Putamen (tissue), 1 donor: Measurements from ENCODE around the gene CERS6.

ENCODE experiments used
- DNase-seq: peaks from one replicate; pipeline ENCODE4 v3.0.0-alpha.2; 2016; ENCODE audit warnings: low spot score

The CERS6 gene

DNA sequence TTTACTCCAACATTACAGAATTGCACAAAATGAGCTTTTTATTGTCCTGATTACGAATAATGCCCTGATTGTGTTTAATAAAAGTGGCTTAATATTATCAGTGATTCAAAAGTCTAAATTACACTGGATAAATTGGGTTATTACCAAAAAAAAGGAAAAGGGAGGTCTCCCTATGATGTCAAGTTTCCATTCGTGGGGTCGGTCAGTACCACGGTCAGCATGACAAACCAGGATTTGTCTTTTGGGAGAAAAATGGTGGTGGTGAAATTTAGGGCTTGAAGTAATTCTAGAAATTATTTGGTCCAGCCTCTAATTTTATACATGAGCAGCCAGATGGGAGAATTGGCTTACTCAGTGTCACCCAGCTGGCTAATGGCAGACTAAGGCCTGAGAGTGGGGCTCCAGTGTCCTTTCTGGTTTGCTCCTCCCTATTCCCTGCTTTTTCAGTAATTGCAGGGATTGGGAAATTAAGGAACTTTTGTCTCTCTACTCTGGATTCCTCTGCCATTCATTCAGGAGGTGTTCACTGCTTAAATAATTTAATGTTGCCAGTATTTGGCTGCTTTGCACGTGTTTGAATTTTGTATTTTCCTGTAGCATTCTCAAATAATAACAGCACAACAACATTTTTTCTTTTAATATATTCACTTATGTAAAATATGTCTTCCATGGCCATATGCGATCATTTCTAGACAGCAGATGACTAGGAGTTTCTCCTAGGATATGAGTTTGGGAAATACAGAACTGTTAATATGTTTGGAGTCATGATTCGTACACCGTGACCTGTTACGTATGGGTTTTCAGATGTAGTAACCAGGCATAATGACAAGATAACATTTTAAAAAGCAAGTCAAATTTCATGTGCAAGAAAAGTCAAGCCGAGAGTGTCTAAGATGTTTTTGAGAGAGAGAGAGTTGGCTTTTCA is 217.5 kb downstream of the CERS6 start:
- DNase-seq: no peak

DNA sequence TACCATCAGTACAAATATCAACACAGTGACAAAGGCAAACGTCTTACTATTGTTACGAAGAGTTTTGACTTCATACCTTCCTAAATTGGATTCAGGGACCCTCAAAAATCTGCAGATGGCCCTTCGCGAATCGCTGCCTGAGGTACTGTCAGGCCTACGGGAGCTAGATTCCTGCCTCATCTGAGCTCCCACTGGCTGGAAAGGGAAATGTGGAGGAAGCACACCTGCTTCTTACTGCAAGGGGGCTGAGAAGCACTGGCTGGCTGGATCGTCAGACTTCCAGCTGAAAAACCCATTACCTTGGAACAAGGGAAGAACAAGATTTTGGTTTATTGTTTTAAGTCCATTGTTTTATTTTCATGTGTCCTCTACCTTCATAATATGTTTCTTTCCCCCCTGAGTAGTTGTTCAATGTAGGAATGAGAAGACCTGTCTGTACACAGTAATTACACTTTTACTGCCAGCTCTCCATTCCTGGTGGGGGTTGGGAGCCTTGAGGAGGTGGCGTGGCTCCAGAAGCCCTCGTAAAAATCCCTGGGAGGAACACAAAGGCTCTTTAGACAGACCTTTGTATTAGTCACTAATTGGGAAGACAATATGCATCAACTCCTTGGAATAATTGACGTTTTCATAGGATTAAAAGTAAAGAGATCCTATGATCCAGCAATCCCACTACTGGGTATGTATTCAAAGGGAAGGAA is 222.2 kb downstream of the CERS6 start:
- DNase-seq: no peak

DNA sequence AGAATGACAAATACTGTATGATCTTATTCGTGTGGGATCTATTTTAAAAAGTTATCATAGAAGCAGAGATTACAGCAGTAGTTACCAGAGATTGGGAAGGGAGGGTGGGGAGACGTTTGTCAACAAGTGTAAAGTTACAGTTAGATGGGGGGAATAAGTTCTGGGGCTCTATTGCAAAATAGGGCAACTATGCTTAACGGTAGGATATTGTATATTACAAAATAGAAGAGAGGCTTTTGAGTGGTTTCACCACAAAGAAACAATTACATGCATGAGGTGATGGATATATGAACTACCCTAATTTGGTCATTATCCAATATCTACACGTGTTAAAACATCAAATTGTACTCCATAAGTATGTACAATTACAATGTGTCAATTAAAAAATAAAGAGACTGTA is 223.0 kb downstream of the CERS6 start:
- DNase-seq: no peak

DNA sequence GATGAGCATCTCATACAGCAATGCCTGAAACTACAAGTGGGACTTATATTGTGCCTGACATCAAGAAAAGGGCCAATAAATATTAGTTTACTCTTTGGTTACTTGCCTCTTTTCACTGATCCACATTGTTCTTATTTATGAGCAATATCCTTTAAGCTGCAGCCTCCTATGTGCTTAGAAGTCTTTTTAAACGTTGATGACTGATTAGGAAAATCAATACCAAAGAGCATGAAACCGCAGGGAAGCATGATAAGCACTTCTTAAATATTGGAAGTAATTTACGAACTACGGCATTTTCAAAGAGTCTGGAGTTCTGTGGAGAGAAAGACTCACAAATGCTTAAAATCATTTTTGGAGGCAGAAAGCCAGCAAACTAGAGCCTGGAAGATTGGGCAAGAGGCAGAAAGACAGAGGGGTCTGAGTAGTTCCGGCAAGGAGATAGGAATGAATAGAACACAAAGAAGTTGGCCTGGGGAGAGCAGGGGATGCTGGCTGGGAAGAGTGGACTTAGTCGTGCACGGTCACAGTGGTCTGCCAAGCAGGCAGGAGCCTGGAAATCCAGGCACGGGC is 223.8 kb downstream of the CERS6 start:
- no peak for DNase-seq

DNA sequence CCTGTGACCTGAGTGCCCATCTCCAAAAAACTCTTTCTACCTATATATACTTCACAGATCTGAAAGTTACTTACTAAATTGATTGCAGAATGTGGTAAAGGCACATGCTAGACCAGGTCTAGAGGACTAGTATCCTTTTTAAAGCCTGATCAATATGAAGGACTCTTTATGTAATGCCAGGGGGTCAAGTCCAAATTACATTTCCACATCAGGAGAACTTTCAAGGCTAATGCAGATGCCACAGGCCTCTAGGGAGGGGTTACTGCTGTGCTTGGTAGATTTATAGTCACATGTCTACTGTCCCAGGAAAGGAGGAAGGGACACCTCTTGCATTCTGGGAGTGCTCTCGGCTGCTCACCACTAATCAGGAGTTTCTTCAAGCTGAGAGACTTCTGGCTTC is 227.9 kb downstream of the CERS6 start:
- no peak for DNase-seq

DNA sequence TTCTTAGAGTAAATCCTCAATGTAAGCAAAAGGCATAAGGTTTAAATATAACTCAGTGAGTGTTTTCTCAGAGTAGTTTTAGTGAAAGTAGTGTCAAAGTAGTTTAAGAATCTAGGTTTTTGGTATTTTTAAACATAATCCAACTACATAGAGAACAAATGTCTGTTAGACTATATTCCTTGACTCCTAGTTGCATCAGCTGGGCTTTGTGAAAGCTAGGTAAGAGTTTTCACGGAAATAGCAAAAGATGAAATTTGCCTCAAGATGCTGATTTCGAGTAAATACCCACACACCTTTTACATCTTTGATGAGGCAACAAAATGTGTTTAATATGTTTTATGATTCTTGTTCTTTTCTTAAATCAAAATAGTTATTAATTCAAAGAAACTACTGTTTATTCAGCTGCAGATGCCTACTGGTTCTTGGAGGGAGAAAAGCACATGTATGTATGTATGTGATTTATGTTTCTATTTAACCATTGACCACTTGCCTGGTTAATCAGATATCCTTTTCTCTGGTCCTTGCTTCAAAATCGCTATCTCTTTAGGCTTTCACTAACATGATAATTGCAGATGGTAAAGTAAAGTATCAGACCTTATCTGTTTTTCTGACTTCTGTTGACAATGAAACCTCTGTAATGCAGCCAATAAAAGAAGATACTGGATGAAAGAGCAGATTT is 229.0 kb downstream of the CERS6 start:
- no peak for DNase-seq

DNA sequence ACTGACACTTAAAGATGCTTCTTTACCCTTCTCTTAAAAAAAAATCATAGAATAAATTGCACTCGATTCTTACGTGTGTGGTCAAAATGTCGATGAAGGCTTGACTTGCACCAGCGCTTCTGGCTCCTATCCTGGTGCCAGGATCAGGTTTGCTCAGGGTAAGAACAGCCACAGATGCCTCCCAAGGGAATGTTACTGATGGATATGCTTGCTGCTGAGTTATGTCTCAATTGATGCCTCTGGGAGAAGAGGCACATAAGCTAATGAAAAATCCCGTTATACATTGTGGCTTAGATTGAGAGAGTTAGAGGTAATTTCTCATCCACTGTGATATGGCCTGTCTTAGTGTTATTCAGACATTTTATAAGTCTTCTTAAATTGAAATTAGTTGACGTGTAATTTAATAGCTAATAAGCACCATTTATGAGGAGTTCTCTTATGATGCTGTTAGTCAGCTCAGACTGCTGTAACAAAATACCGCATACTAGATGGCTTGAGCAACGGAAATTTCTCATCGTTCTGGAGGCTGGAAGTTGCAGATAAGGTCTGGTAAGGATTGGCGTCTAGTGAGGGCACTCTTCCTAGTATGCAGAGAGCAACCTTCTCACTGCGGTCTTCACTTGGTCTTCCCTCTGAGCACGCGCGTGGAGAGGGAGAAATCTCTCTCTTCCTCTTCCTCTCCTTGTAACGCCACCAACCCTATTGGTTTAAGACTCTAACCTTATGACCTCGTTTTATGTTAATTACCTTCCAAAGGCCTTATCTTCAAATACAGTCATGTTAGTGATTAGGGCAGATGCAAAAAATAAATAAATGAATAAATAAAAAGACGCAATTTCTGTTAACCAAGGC is 229.8 kb downstream of the CERS6 start:
- DNase-seq: no peak

DNA sequence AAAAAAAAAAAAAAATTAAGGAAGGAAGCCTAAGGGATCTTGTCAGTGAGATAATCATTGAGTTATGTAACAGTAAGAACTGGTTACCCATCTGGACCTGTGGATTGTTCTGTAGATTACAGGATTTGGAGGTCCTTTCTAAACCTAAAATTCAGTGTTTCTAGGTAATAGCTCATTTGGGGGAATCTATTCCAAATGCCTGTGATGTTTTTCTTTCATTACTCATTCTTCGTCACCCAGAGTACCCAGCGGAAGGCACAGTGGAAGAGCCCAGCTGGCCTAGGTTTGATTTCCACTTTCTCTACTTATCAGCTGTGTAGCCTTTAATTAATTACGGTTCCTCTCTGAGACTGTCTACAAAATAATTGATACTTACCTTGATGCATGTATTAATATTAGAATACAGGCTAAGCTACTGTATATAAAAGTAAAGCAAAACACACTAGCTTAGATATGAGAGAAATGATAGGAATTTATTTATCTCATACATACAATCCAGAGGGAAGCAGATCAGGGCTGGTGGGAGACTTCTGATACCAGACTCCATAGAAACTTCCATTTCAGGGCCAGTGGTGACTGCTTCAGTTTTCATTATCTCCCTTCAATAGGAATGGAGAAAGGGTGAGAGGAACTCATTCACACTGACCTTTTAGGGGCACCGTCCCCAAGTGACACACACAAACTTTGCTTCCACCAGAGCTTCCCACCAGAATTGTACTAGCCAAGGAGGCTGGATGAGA is 230.6 kb downstream of the CERS6 start:
- DNase-seq: no peak

DNA sequence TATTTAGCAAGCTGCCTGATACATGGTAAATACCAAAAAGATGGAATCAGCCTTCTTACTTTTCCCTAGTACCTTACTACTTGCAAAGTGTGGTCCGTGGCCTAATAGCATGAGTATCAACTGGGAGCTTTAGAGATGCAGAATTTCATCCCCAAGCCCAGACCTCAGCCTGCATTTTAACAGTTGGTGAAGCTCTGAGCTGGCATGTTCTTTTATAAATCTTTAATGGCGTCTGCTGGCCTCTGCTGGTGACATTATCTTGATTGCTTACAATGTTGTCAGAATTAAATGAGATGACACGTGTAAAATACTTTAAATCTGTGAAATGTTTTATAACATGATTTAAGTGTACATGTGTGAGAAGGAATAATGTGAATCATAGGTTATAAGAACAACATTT is 231.2 kb downstream of the CERS6 start:
- DNase-seq: no peak

DNA sequence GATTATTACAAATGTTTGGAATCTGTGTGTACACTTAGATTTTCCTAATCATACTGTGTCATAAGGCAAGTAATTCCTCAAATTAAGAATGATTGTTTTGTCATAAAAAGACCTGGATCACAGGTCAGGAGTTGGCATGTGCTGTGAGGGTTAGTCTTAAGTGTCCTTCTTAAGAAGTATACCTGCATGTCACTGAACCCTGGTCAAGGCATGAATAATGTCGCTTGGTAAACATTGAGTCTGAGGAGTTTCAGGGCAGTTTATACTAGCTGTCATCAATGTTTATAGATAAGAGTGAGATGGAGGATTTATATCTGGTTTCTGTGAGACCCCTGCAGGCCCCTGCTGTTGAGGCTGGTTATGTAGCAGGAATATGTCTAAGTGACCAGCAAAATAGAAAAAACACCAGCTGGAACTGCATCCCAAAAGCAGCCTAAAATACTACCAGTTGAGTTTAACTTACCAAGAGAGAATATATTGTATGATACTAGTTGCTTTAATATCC is 234.4 kb downstream of the CERS6 start:
- no peak for DNase-seq

DNA sequence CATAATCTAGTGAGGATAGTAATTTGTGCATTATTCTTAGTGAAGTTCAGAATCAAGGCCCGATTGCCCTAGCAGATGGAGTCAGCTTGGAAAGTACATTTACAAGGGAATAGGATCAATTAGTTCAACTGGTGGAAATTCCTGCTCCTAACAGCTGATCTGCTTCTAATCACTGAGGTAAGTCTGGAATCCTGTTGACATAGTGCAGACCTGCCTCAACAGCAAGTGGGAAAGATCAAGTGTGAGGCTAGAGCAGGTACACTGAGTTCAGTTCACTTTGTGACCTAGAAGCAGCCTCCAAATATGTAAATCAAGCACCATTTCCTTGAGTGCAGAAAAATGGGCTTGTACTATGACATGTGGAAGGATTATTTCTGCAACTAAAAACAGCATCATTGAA is 235.1 kb downstream of the CERS6 start:
- DNase-seq: no peak

DNA sequence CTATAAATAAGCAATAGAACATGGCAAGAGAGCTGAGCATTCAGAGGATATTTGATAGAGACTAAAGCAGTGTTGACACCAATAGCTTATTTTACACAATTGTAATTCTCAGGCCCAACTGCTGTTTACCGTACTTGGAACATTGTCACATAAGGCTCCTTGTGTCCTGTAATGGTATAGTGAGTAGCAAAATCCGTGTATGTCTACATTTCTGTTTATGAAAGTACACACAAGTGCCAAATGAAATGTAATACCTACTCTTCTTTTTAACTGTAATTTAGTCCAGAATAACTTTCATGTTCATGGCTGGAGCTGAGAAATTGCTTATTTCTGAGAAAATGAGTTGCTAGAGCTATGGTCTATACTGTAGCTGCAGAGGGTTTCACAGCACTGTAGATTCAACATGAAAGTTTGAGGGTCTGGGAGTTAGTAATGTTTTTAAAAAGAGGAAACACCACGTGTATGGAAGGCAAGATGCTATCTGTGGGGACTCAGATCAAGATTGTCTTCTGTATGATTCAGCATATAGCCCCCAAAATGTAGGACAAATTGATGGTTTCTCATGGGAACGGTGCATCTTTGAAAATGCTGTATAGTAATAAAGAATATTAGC is 236.2 kb downstream of the CERS6 start:
- DNase-seq: no peak

DNA sequence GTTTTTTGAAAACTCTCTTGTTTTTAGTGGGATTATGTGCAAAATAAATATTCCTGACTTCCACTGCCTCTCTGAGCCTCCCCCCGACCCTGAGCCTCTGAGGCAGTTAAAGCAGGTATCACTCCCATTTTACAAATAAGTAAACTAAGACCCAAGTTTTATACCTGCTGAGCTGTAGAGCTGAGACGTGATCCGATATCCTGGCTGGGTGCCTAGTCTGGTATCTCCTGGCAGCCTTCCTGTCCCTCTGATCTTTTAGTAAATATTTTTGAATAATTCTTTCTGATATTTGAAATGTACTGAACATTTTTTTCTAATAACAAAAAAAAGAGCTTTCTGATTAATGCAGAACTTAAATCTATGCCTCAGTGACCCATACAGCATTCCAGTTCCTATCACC is 238.1 kb downstream of the CERS6 start:
- no peak for DNase-seq

DNA sequence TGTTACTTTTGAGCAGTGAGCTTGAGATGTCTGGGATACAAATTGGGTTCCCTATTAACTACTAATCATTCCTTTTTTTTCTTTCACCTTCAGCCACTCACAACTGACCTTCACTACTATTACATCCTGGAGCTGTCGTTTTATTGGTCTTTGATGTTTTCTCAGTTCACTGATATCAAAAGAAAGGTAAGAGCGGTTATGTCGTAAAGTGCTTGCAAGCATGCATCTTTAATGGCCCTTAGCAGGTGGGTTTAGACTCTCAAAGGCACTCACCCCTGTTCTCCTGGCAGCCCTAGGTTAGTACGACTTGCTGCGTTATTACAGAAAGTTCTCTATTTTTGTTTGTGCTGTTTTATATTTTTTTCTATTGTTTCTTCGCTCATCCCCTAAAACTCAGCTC is 238.8 kb downstream of the CERS6 start:
- DNase-seq: no peak

DNA sequence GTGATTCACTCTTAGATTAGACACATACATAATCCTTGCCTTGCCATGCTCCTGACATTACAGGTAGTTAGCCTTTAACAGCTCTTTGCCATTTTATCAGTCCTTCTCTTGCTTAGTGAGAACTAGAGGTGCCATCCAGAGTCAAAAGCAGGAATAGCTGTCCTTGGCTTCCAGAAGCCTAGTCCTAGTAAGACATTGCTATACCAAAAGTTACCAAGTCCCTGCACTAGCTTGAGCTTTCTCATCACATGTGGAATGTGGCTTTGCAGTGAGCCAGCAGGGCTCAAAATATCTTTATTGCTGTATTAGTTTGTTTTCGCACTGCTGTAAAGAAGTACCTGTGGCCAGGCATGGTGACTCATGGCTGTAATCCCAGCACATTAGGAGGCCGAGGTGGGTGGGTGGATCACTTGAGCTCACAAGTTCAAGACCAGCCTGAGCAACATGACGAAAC is 241.6 kb downstream of the CERS6 start:
- DNase-seq: no peak

DNA sequence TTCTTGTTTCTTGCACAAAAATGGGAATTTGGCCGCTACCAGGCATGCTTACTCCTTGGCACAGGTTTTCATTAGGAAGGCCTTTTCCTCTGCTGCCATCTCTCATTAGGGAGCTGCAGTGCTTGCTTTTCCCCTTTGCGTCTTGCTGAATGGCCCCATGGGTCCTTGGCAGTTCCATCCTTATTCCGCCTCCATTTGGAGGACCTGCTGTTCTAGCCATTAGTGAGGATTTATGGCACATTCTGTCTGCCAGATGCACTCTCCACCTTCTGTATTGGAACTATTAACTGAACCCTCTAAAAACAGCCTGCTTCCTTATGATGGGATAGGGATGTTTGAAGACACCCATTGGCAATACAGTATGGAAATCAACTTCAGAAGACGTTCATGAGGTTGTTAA is 242.9 kb downstream of the CERS6 start:
- no peak for DNase-seq

DNA sequence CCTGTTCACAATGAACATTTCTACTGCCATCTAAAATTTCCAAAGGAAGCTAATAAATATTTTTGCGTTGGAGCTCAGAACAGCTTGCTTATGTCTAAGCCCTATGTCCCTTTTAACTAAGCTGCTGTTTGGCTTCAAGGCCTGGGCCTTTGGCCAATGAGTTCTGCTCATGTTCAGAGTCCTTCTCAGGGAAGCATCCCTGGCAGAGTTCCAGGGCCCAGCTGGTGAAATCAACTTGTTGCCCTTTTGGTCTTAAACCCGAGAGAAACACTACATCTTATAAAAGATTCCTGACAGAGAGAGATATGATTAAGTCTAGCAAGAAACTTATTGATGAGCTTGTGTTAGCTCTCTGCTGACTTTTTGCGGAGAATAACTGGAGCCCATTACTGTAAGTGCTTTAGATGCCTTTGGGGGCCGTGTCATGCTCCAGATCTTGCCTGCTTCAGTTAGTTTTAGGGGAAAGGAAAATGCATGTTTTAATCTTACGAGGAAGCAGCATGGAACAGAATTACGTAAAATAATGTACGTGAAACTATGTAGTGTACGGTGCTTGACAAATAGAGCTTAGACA is 243.9 kb downstream of the CERS6 start:
- peak; percentile 33 for DNase-seq

DNA sequence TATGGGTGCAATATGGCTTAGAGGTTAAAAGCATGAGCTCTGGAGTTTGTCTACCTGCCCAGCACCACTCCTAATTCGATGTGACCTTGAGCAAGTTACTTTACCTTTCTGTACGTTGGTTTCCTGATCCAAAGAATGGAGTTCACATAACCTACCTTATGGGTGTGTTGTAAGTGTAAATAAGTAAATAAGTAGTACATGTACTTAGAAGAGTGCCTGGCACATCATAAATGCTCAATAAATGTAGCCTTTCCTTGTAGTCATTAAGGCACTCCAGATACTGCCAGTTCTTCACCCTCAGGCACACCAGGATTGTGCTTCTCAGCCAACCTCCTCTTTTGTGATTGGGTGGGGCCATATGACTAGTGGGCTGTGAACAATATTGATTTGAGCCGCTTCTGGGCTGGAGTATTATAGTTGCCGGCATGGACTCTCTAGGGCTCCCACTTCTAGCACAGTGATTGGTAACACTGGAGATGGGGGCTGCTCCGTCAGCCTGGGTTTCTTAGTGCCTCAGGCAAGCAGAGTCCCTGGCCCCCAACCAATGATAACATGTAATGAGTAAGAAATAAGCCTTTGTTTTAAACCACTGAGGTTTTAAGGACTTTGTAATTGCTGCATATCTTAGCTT is 244.7 kb downstream of the CERS6 start:
- no peak for DNase-seq

DNA sequence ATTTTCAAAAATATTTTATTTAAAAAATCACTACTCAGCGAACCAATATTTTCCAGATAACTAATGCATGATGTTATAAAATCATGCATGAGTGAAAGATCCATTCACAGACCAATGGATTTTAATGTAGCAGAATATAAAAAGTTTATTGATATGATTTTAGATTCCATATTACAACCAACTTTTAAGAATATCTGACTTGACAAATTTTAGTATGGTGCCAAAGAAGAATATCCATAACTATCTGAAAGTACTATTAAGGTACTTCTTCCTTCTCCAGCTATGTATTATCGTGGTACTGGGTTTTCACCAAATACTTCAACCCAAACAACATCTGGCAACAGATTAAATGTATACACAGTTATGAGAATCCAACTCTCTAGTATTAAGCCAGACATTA is 246.5 kb downstream of the CERS6 start:
- DNase-seq: no peak
